Activated CD8-positive, alpha-beta T cell treated with anti-CD3 and anti-CD28 coated beads for 36 hours (primary cell): Measurements from ENCODE around the gene LRRN2. TPM values are rescaled to one million over a fixed set of nuclear protein-coding genes. Genes with fewer than 3 reads are reported as not detected.

Experiments
- ATAC-seq: fragments of 200-7000 bp; cut with Tn5 transposase; one replicate; pipeline ENCODE4 v1.10.0; 2021; ENCODE audit warnings: mild to moderate bottlenecking, moderate library complexity
- CTCF ChIA-PET: fragments of 350-600 bp; sonication (Branson Sonifier 250); formaldehyde crosslinking; loops from one replicate; lab custom pipeline; 2021; ENCODE audit warnings: antibody characterized with exemption; lab: Charles Lee
- POLR2A ChIA-PET: fragments of 350-600 bp; sonication (Branson Sonifier 250); formaldehyde crosslinking; loops from one replicate; lab custom pipeline; 2021; ENCODE audit warnings: antibody characterized with exemption; lab: Charles Lee
- DNase-seq: peaks from one replicate; pipeline ENCODE4 v3.0.0-alpha.2; 2020
- H3K27ac Mint-ChIP-seq: one replicate; pipeline ENCODE4 v1.8.0; 2021; ENCODE audit warnings: mild to moderate bottlenecking, mixed read lengths
- H3K27me3 Mint-ChIP-seq: one replicate; pipeline ENCODE4 v1.8.0; 2021; ENCODE audit warnings: mixed read lengths
- H3K36me3 Mint-ChIP-seq: one replicate; pipeline ENCODE4 v1.8.0; 2021; ENCODE audit warnings: low read depth, mixed read lengths
- H3K4me1 Mint-ChIP-seq: one replicate; pipeline ENCODE4 v1.8.0; 2021; ENCODE audit warnings: low read depth, mixed read lengths
- H3K4me3 Mint-ChIP-seq: one replicate; pipeline ENCODE4 v1.8.0; 2021; ENCODE audit warnings: mild to moderate bottlenecking, moderate library complexity, mixed read lengths
- H3K9me3 Mint-ChIP-seq: one replicate; pipeline ENCODE4 v1.8.0; 2021; ENCODE audit warnings: mixed read lengths
- intact Hi-C: fragments of 100-400 bp; cut with micrococcal nuclease; formaldehyde crosslinking; loops from one replicate; pipeline ENCODE4 v1.10.0; 2022
- total RNA-seq, 2 experiments: library from RNA; stranded (reverse); gene quantifications; one replicate each; pipeline ENCODE4 v1.2.3, GENCODE V29; 2021
- TF ChIP-seq, protein P1 (sequence below): fragments of 200-600 bp; IDR thresholded peaks from one replicate; pipeline ENCODE4 v1.8.0; 2022; ENCODE audit warnings: antibody characterized with exemption, mild to moderate bottlenecking

The LRRN2 gene
- total RNA-seq, 2 experiments from 2014 or later: not detected

GRCh38 chr1:204651843-204652421 lies 33.6 kb downstream of the LRRN2 start:
- ChIA-PET CTCF (interaction anchor here (1.1 to 1.2 kb wide), 3 partner anchors 28 to 170 kb away, joined by 3 to 4 read pairs (median 3); no protein-coding TSS in a partner anchor), POLR2A (no interaction called here)
- no peak for ATAC-seq
- H3K36me3 Mint-ChIP-seq: no peaks in the 10 kb centered on the region
- H3K27ac Mint-ChIP-seq: no peak overlapping the region
- no peak overlapping the region for H3K4me3 Mint-ChIP-seq
- H3K4me1 Mint-ChIP-seq: peaks cover 4% of the 10 kb centered on the region
- TF ChIP-seq, protein P1, sequence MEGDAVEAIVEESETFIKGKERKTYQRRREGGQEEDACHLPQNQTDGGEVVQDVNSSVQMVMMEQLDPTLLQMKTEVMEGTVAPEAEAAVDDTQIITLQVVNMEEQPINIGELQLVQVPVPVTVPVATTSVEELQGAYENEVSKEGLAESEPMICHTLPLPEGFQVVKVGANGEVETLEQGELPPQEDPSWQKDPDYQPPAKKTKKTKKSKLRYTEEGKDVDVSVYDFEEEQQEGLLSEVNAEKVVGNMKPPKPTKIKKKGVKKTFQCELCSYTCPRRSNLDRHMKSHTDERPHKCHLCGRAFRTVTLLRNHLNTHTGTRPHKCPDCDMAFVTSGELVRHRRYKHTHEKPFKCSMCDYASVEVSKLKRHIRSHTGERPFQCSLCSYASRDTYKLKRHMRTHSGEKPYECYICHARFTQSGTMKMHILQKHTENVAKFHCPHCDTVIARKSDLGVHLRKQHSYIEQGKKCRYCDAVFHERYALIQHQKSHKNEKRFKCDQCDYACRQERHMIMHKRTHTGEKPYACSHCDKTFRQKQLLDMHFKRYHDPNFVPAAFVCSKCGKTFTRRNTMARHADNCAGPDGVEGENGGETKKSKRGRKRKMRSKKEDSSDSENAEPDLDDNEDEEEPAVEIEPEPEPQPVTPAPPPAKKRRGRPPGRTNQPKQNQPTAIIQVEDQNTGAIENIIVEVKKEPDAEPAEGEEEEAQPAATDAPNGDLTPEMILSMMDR: no peak
- intact Hi-C loops: no loop called here
- H3K27me3 Mint-ChIP-seq: peaks cover 7% of the 10 kb centered on the region
- H3K9me3 Mint-ChIP-seq: no peaks in the 10 kb centered on the region
- DNase-seq: no peak

DNA sequence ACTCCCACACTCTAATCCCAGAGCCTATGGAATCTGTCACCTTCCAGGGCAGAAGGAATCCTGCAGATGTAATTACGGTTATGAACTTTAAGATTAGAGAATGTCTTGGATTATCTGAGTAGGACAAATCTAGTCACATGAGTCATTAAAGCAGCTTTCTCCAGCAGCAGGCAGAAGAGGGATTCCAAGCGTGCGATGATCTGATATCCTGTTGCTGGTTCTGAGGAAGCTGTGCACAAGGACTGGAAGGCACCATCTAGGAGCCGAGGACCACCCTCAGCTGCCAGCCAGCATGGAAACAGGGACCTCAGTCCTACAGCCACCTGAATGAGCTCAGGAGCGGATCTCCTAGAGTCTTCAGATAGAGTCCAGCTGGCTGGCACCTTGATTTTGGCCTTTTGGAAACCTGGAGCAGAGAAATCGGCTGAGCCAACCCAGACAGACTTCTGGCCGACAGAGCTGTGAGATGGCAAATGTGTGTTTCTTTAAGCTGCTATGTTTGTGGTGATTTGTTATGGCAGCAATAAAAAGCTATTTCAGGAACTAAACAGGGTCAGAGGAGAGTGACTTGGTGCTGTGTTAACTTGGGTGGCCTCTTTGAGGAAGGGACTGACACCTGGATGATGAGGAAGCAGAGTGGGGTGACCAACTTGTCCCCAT lies 34.5 kb downstream of the LRRN2 start:
- peaks cover 4% of the 10 kb centered on the region for H3K4me1 Mint-ChIP-seq
- ChIA-PET POLR2A (no interaction called here), CTCF (interaction anchor here (0.7 to 1.2 kb wide), 4 partner anchors 27 to 171 kb away, joined by 3 to 4 read pairs (median 3); no protein-coding TSS in a partner anchor)
- DNase-seq (no peak), ATAC-seq (no peak)
- H3K27me3 Mint-ChIP-seq: peaks cover 7% of the 10 kb centered on the region
- no peak overlapping the region for H3K27ac Mint-ChIP-seq
- no peak overlapping the region for H3K4me3 Mint-ChIP-seq
- H3K36me3 Mint-ChIP-seq: no peaks in the 10 kb centered on the region
- intact Hi-C loops: no loop called here
- TF ChIP-seq, protein P1: no peak
- no peaks in the 10 kb centered on the region for H3K9me3 Mint-ChIP-seq

DNA sequence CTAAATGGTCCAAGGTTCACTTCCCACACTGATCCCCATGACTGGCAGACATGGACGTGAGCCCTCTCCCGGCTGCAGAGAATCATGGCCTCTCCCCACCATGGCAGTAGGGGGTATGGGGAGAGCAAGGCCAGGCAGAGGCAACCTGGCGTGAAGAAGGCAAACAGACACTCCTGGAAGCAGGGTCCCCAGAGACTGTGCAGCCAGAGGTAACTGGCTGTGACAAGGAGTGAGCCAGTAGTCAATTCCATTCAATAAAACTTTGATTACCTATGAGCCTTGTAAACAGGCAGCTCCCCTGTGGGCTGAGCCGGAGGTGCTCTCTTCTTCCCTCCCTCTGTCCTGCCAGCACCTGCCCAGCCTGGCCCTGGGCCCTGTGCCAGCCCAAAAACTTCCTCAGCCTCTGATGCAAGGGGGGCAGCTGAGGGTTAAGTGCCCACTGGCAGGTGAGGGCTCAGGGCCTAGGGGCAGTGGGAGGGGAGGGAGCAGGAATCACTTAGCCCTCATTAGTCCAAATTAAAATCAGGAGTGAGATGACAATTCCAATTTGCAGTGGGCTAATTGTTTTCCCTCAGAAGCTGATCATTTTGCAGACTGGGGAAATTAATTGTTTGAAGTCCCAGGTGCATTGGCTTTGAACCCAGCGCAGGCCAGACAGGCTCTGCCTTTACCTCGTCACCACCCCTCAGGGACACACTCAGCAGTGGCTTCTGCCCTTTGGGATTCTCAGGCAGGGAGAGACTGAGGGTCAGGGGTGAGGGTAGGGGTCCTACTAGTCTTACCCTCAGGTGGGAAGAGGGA lies 35.6 kb downstream of the LRRN2 start:
- POLR2A ChIA-PET: no interaction called here
- CTCF ChIA-PET: no interaction called here
- intact Hi-C loops: no loop called here
- no peak for DNase-seq
- Mint-ChIP-seq H3K9me3 (no peaks in the 10 kb centered on the region), H3K4me3 (no peak overlapping the region), H3K27ac (no peak overlapping the region), H3K27me3 (peaks cover 7% of the 10 kb centered on the region), H3K4me1 (peaks cover 4% of the 10 kb centered on the region), H3K36me3 (no peaks in the 10 kb centered on the region)
- ATAC-seq: no peak
- TF ChIP-seq, protein P1: no peak

- H3K9me3 Mint-ChIP-seq: no peaks in the 10 kb centered on the region
- TF ChIP-seq, protein P1: no peak
- ATAC-seq (no peak), DNase-seq (no peak)
- H3K4me1 Mint-ChIP-seq: peaks cover 4% of the 10 kb centered on the region
- H3K36me3 Mint-ChIP-seq: no peaks in the 10 kb centered on the region
- ChIA-PET POLR2A (no interaction called here), CTCF (interaction anchor here (0.9 to 1.0 kb wide), 2 partner anchors 40 to 159 kb away, joined by 3 read pairs; no protein-coding TSS in a partner anchor)
- peaks cover 8% of the 10 kb centered on the region for H3K27me3 Mint-ChIP-seq
- no peak overlapping the region for H3K4me3 Mint-ChIP-seq
- no peak overlapping the region for H3K27ac Mint-ChIP-seq
- intact Hi-C loops: no loop called here
Observed at GRCh38 chr1:204648576-204648975, 37.0 kb downstream of the LRRN2 start.
